COR-L47 (cell line): ENCODE results near the gene NPY5R.

Experiments used
- DNase-seq: peaks from one replicate; lab custom pipeline; 2025; lab: John Stamatoyannopoulos, UW

NPY5R gene

DNA sequence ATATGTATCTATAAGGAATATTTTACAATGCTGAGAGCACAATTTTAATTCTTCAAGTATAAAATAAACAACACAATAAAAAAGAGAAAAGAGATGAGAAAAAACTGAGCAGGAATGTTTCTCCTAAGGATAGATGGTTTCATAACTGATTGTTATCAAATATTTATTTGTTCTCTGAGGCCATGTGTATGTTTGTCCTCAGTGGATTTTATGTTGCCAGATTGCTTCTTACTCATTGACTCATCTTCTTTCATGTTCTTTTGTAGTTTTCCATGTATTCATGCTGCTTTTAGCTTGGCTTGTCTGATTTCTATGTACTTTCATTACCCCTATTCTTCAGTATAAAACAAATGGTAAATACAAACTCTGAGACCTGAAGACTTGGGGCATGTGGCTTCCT lies 41.2 kb downstream of the NPY5R start:
- no peak for DNase-seq

DNA sequence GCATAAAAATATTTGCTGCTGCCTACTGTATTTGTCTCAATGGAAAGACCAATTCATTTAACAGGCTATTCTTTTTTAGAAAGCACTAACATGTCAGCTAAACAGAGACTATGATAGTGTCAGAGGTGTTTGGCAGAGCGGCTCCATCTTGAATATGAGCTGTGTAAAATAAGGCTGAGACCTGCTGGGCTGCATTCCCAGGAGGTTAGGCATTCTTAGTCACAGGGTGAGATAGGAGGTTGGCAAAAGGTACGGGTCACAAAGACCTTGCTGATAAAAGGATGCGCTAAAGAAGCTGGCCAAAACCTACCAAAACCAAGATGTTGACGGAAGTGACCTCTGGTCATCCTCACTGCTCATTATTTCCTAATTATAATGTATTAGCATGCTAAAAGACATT lies 41.8 kb downstream of the NPY5R start:
- no peak for DNase-seq

- no peak for DNase-seq
Measured at GRCh38 chr4:163391756-163392155, 48.1 kb downstream of the NPY5R start.

GRCh38 chr4:163392328-163392727 lies 48.6 kb downstream of the NPY5R start:
- DNase-seq: no peak

- no peak for DNase-seq
Measured at GRCh38 chr4:163393471-163393870, 49.8 kb downstream of the NPY5R start.

- no peak for DNase-seq
Measured at GRCh38 chr4:163395055-163395454, 51.4 kb downstream of the NPY5R start.

DNA sequence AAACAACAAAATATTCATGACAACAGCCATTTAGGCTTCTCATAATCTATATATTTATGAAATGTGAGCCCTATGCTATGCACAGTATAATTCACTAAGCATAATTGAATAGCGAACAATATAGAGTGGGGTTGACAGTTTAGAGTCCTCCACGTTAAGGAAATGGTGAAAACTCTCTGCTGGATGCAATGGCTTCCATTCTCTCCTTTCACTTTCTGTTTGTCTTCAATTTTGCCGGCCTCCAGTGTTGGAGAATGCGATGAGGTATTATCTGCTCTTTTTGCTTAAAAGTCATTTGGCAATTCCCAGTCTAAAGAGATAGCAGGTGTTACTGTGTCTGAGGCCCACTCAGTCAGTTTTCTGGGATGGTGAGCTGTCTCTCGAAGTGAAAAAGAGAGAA lies 52.1 kb downstream of the NPY5R start:
- DNase-seq: no peak

DNA sequence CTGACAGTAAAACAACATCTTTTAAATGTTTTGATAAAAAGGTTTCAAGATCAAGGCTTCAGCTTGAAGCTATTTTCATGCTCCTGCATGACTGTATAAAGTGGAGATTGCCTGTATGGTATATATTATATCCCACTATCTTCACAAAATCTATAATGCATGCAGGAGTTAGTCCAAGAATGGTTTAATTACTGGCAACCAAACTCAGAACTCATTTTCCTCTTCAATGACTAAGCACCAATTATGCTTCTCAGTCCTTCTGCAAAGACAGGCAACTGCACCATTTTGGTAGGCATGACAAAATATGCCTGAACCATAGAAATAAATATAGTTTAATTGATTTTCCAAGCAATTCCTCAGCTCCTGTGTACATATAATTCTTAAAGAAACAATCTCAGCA lies 54.5 kb downstream of the NPY5R start:
- no peak for DNase-seq

DNA sequence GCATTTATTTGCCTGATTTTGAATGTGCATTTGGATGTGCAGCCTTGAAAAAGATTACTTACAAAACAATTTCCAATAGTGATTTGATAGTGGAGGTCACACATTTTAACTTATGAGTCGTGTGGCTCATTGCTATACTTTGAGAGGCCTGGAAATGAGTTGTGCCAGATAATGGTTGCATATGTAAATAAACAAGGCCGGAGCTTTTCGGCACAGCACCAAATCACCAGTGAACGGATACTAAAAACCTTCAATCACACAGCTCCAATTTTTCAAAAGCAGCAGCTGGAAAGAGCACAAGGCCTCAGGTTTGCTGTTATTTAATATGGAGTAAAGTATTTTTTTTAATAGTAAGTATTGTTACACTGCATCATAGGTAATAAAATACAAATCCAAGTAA lies 57.2 kb downstream of the NPY5R start:
- DNase-seq: no peak
